Activated CD4-positive, alpha-beta memory T cell treated with anti-CD3 and anti-CD28 coated beads, Interleukin-2, amount 10 ng/mL, durations not matched to agents 7 days and 5 days (primary cell): Measurements from ENCODE around the gene ZBTB34. TPM values are rescaled to one million over a fixed set of nuclear protein-coding genes. Genes with fewer than 3 reads are reported as not detected.

Experiments
- CTCF ChIA-PET: fragments of 350-600 bp; sonication (Branson Sonifier 250); formaldehyde crosslinking; loops from one replicate; lab custom pipeline; 2021; ENCODE audit warnings: antibody characterized with exemption, inconsistent platforms; lab: Charles Lee
- POLR2A ChIA-PET: fragments of 350-600 bp; sonication (Branson Sonifier 250); formaldehyde crosslinking; loops from one replicate; lab custom pipeline; 2021; ENCODE audit warnings: antibody characterized with exemption; lab: Charles Lee
- DNase-seq: peaks from one replicate; pipeline ENCODE4 v3.0.0-alpha.2; 2020
- H3K27ac Mint-ChIP-seq: one replicate; pipeline ENCODE4 v1.8.0; 2021; ENCODE audit warnings: mild to moderate bottlenecking, mixed read lengths
- H3K27me3 Mint-ChIP-seq: one replicate; pipeline ENCODE4 v1.8.0; 2021; ENCODE audit warnings: mixed read lengths
- H3K36me3 Mint-ChIP-seq: one replicate; pipeline ENCODE4 v1.8.0; 2021; ENCODE audit warnings: low read depth, mixed read lengths
- H3K4me1 Mint-ChIP-seq: one replicate; pipeline ENCODE4 v1.8.0; 2021; ENCODE audit warnings: mixed read lengths
- H3K4me3 Mint-ChIP-seq: one replicate; pipeline ENCODE4 v1.8.0; 2021; ENCODE audit warnings: mild to moderate bottlenecking, mixed read lengths
- H3K9me3 Mint-ChIP-seq: one replicate; pipeline ENCODE4 v1.8.0; 2021; ENCODE audit warnings: mixed read lengths
- total RNA-seq, 2 experiments: library from RNA; stranded (reverse); gene quantifications; one replicate each; pipeline ENCODE4 v1.2.3, GENCODE V29; 2021

Gene ZBTB34
- total RNA-seq, 2 experiments from 2014 or later: 8.2 TPM

DNA sequence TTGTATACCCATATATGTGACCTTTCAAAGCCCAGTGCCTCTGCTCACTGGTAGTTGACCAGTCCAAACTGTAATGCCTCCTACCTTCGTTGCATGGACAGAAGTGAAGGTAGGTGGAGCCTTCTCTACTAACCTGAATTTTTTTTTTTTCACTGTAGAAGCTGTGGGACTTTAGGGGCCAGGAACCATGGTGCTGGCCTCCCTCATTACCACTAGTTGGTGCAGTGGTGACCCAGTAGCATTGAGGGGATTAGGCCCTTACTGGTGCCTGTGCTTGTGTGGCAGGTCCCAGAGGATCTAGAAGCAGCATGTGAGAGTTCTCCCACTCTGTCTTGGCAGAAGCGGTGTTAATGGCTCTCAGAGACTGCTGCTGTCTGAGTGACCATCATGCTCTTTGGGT, 56.5 kb downstream of the ZBTB34 start:
- peaks cover 7% of the 10 kb centered on the region for H3K4me1 Mint-ChIP-seq
- CTCF ChIA-PET: interaction anchor here (0.6 kb wide), 1 partner anchor 49 kb away, joined by 3 read pairs; no protein-coding TSS in a partner anchor
- DNase-seq: no peak
- peak overlapping the region; percentile 9 for H3K4me3 Mint-ChIP-seq
- POLR2A ChIA-PET: no interaction called here
- no peaks in the 10 kb centered on the region for H3K9me3 Mint-ChIP-seq
- H3K27ac Mint-ChIP-seq: no peak overlapping the region
- H3K27me3 Mint-ChIP-seq: peaks cover 17% of the 10 kb centered on the region
- H3K36me3 Mint-ChIP-seq: no peaks in the 10 kb centered on the region

DNA sequence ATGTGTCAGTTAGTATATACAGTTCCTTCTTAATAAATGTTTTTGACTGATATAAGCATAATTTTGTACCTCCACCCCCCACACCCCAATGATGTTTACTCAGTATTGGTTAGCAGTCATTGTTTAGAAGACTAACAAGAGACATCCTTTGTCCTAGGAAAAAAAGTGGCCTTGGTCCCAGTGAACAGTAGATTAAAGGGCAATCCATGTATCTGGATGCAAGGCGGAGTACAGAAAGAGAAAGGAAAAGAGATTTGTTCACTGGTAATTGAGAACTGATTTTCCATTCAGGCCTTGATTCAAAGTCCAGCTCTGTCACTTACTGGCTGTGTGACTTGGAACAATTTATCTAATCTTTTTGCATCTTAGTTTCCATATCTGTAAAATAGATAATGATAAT, 58.8 kb downstream of the ZBTB34 start:
- Mint-ChIP-seq H3K4me1 (peaks cover 7% of the 10 kb centered on the region), H3K9me3 (no peaks in the 10 kb centered on the region), H3K36me3 (no peaks in the 10 kb centered on the region), H3K4me3 (no peak overlapping the region), H3K27me3 (peaks cover 10% of the 10 kb centered on the region), H3K27ac (no peak overlapping the region)
- CTCF ChIA-PET: no interaction called here
- no peak for DNase-seq
- POLR2A ChIA-PET: no interaction called here

DNA sequence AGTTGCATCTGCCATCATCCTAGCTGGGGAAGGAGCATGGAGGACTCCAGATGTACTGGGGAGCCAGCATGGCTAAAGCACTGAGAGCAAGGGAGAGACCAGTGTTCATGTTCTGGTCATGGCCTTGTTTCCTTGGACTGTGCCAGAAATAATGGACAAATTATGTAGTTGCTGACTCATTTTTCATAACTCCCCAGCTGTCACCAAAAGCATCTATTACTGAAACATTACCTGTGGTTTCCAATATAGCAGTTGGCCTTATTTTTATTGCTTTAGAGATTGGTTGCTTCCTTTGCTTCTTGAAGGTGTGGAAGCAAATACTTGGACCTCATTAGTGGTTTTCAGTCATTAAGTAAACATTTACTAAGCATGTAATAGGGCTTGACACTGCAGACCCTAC, 65.4 kb downstream of the ZBTB34 start:
- H3K27me3 Mint-ChIP-seq: peaks cover 2% of the 10 kb centered on the region
- no peaks in the 10 kb centered on the region for H3K9me3 Mint-ChIP-seq
- no peak for DNase-seq
- ChIA-PET POLR2A (interaction anchor here (0.5 kb wide), 1 partner anchor 1105 kb away, joined by 3 read pairs; no protein-coding TSS in a partner anchor), CTCF (interaction anchor here (1.4 kb wide), 1 partner anchor 289 kb away, joined by 3 read pairs; no protein-coding TSS in a partner anchor)
- H3K4me1 Mint-ChIP-seq: no peaks in the 10 kb centered on the region
- H3K27ac Mint-ChIP-seq: no peak overlapping the region
- no peak overlapping the region for H3K4me3 Mint-ChIP-seq
- no peaks in the 10 kb centered on the region for H3K36me3 Mint-ChIP-seq

DNA sequence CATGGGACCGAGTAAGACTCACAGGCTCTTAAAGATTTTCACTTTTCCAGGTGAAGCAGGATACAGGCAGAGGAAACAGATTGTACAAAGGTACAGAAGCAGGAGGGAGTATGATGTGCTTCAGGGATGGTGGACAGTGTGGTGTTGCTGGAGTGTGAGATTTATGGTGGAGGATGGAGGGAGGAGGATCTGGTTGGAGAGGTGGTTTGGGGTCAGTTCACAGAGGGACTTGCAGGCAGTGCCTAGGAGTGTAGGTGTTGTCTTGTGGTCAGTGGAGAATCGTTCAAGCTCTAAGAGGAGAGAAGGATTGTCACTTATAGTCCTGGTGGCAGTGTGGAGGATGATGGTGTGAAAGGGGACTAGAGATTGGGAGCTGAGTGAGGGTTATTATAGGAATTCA, 65.9 kb downstream of the ZBTB34 start:
- Mint-ChIP-seq H3K4me1 (no peaks in the 10 kb centered on the region), H3K27me3 (peaks cover 2% of the 10 kb centered on the region), H3K36me3 (no peaks in the 10 kb centered on the region), H3K9me3 (no peaks in the 10 kb centered on the region), H3K4me3 (no peak overlapping the region), H3K27ac (no peak overlapping the region)
- CTCF ChIA-PET: interaction anchor here (1.4 kb wide), 1 partner anchor 289 kb away, joined by 3 read pairs; no protein-coding TSS in a partner anchor
- POLR2A ChIA-PET: no interaction called here
- no peak for DNase-seq

DNA sequence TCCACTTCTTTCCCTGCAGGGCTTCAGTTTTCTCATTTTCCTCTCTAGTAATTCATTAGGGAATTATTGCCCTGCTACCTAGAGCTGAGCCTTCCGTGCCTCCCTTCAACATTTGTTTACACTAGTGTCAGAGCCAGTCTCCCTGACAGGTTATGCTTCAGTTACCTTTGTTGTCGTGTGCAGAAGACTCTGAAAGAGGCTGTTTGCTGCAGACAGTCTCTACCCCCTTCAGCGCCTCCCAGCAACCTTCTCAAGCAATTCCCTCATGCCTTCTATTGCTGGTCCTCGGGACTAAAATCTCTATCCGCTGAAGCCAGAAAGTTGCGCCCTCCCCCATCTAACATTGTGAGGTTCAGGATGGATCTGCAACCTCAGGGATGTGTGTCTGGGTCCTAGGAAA, 67.0 kb downstream of the ZBTB34 start:
- no peak for DNase-seq
- Mint-ChIP-seq H3K9me3 (no peaks in the 10 kb centered on the region), H3K36me3 (no peaks in the 10 kb centered on the region), H3K4me3 (no peak overlapping the region), H3K4me1 (no peaks in the 10 kb centered on the region), H3K27ac (no peak overlapping the region), H3K27me3 (peaks cover 7% of the 10 kb centered on the region)
- ChIA-PET POLR2A (no interaction called here), CTCF (interaction anchor here (1.4 kb wide), 1 partner anchor 287 kb away, joined by 3 read pairs; no protein-coding TSS in a partner anchor)

DNA sequence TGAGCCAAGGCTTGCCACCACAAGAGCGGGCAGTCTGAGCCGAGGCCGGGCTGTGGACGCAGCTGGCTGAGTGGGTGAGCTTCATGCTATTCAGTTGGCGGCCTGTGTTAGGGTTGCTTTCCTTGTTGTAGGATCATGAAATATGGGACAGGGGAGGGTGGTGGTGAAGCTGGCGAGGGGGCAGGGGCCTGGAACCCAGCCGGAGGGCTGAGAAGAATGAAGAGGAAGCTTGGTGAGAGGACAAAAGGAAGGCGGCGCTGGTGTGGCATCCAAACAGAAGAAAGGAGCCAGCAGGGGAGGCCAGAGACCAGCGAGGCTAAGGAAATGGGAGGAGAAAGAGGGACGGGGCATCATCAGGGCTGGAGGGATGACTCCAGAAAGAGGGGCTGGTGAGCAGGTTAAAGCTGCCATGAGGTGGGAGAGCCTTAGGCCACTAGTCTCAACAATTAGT, 72.5 kb downstream of the ZBTB34 start:
- Mint-ChIP-seq H3K27ac (no peak overlapping the region), H3K27me3 (peaks cover 14% of the 10 kb centered on the region), H3K9me3 (no peaks in the 10 kb centered on the region), H3K36me3 (no peaks in the 10 kb centered on the region), H3K4me3 (no peak overlapping the region), H3K4me1 (no peaks in the 10 kb centered on the region)
- DNase-seq: no peak
- POLR2A ChIA-PET: no interaction called here
- CTCF ChIA-PET: interaction anchor here (1.2 kb wide), 1 partner anchor 266 kb away, joined by 3 read pairs; no protein-coding TSS in a partner anchor

DNA sequence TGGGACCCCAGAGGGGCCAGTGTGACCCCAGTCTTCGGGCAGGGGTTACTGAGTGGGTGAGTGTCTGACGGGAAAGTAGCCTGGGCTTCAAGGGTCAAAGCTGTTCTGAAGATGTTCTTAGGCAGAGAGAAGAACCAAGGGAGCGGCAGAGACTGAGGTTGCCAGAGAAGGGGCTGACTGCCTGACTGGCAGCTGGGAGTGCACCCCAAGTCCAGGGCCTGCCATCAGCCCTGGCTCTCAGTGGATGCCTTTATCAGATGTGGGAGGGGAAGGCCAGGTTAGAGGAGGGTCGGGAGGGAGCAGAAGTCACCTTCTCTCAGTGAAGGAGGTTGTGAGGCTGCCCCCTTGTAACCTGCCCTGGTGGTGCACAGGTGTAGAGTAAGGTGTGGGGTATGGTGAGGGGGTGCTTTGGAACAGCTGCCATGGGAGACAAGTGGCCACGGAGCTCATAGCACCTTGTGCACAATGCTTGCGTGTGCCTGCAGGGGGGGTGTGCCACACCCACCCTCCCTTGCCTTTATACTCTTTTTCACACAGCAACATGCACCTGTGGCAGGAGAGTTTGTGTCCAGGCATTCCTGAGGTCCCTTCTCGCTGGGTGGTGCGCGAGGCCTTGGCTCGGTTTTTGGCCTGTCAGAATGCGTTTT, 73.0 kb downstream of the ZBTB34 start:
- Mint-ChIP-seq H3K36me3 (no peaks in the 10 kb centered on the region), H3K4me3 (no peak overlapping the region), H3K9me3 (no peaks in the 10 kb centered on the region), H3K27ac (no peak overlapping the region), H3K27me3 (peaks cover 17% of the 10 kb centered on the region), H3K4me1 (no peaks in the 10 kb centered on the region)
- POLR2A ChIA-PET: no interaction called here
- no peak for DNase-seq
- CTCF ChIA-PET: no interaction called here

DNA sequence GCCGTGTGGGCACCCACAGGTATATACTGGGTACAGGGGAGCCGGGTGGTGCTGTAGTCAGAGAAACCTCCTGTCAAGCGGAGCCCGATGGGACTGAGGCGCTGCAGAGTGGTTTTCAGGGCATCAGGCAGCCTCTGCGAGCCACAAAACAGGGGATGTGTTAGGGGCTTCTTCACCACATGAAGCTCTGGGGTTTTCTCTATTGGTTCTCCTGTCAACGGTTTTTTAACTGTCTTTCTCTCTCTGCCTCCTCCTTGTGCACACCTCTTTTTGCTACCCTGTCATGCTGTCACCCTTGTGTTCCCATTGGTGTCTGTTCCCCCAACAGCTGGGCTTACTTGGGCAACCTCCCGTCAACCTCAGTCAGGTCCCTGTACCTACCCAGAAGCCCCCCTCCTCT, 74.0 kb downstream of the ZBTB34 start:
- no peaks in the 10 kb centered on the region for H3K9me3 Mint-ChIP-seq
- ChIA-PET CTCF (no interaction called here), POLR2A (no interaction called here)
- no peaks in the 10 kb centered on the region for H3K36me3 Mint-ChIP-seq
- H3K27ac Mint-ChIP-seq: no peak overlapping the region
- H3K4me1 Mint-ChIP-seq: no peaks in the 10 kb centered on the region
- no peak for DNase-seq
- no peak overlapping the region for H3K4me3 Mint-ChIP-seq
- peaks cover 16% of the 10 kb centered on the region for H3K27me3 Mint-ChIP-seq

Other genes starting within 250 kb of the ZBTB34 start
- gene LMX1B, start 246.7 kb upstream of the ZBTB34 start, total RNA-seq: not detected
- 10 to 100 TPM; 40.8 to 41.0 TPM for gene ZBTB43, start 55.6 kb upstream of the ZBTB34 start, total RNA-seq
- gene RALGPS1, start 54.1 kb downstream of the ZBTB34 start, total RNA-seq: 1 to 10 TPM; 2.8 to 3.4 TPM